HEK293 (cell line): ENCODE results near the gene CCNYL1.

Experiments used
- BCL11A ChIP-seq: fragments of 450-650 bp; formaldehyde crosslinking; IDR thresholded peaks from 2 replicates; pipeline ENCODE4 v1.5.1; 2016; ENCODE audit warnings: low read depth, missing biosample characterization, missing genetic modification characterization
- HOXC10 ChIP-seq: sonication (generic); formaldehyde crosslinking; IDR thresholded peaks from 2 replicates; pipeline ENCODE4 v1.8.1; 2023; ENCODE audit warnings: mild to moderate bottlenecking, missing genetic modification reagents
- IKZF3 ChIP-seq: fragments of 450-650 bp; IDR thresholded peaks from 2 replicates; pipeline ENCODE4 v1.5.0; 2018; ENCODE audit warnings: missing biosample characterization, mild to moderate bottlenecking, missing genetic modification characterization, moderate library complexity
- MEIS1 ChIP-seq: sonication (generic); formaldehyde crosslinking; IDR thresholded peaks from 2 replicates; pipeline ENCODE4 v1.8.1; 2022; ENCODE audit warnings: missing genetic modification reagents, mild to moderate bottlenecking, borderline replicate concordance
- OSR2 ChIP-seq: fragments of 450-650 bp; formaldehyde crosslinking; IDR thresholded peaks from 2 replicates; pipeline ENCODE4 v1.5.1; 2016; ENCODE audit warnings: missing biosample characterization, missing genetic modification characterization
- WT1 ChIP-seq: fragments of 450-650 bp; formaldehyde crosslinking; IDR thresholded peaks from 2 replicates; pipeline ENCODE4 v1.5.1; 2016; ENCODE audit warnings: missing biosample characterization, missing genetic modification characterization
- ZBTB17 ChIP-seq: fragments of 450-650 bp; formaldehyde crosslinking; IDR thresholded peaks from 2 replicates; pipeline ENCODE4 v1.5.1; 2016; ENCODE audit warnings: missing biosample characterization, missing genetic modification characterization
- ZBTB7A ChIP-seq: fragments of 450-650 bp; formaldehyde crosslinking; IDR thresholded peaks from 2 replicates; pipeline ENCODE4 v1.5.1; 2016; ENCODE audit warnings: low read depth, missing biosample characterization, missing genetic modification characterization
- ZNF174 ChIP-seq: fragments of 450-650 bp; formaldehyde crosslinking; IDR thresholded peaks from 2 replicates; pipeline ENCODE4 v1.5.0; 2017; ENCODE audit warnings: missing biosample characterization, mild to moderate bottlenecking, missing genetic modification characterization
- ZNF2 ChIP-seq: fragments of 450-650 bp; formaldehyde crosslinking; IDR thresholded peaks from 2 replicates; pipeline ENCODE4 v1.5.1; 2016; ENCODE audit warnings: missing biosample characterization, missing genetic modification characterization
- ZNF221 ChIP-seq: fragments of 450-650 bp; formaldehyde crosslinking; IDR thresholded peaks from 2 replicates; pipeline ENCODE4 v1.5.1; 2017; ENCODE audit warnings: missing biosample characterization, missing genetic modification characterization, borderline replicate concordance
- ZNF350 ChIP-seq: fragments of 450-650 bp; formaldehyde crosslinking; IDR thresholded peaks from 2 replicates; pipeline ENCODE4 v1.5.0; 2017; ENCODE audit warnings: missing biosample characterization, mild to moderate bottlenecking, missing genetic modification characterization
- ZNF37A ChIP-seq: fragments of 450-650 bp; IDR thresholded peaks from 2 replicates; pipeline ENCODE4 v1.5.1; 2018; ENCODE audit warnings: missing biosample characterization, missing genetic modification characterization
- ZNF501 ChIP-seq: fragments of 450-650 bp; formaldehyde crosslinking; IDR thresholded peaks from 2 replicates; pipeline ENCODE4 v1.5.1; 2016; ENCODE audit warnings: missing biosample characterization, missing genetic modification characterization
- ZNF549 ChIP-seq: fragments of 450-650 bp; IDR thresholded peaks from 2 replicates; pipeline ENCODE4 v1.5.1; 2018; ENCODE audit warnings: missing biosample characterization, missing genetic modification characterization, mild to moderate bottlenecking, inconsistent platforms, moderate library complexity
- ZNF558 ChIP-seq: fragments of 450-650 bp; formaldehyde crosslinking; IDR thresholded peaks from 2 replicates; pipeline ENCODE4 v1.5.1; 2016; ENCODE audit warnings: missing biosample characterization, missing genetic modification characterization
- ZNF585B ChIP-seq: fragments of 450-650 bp; formaldehyde crosslinking; IDR thresholded peaks from 2 replicates; pipeline ENCODE4 v1.5.1; 2016; ENCODE audit warnings: missing biosample characterization, missing genetic modification characterization
- ZNF664 ChIP-seq: fragments of 450-650 bp; formaldehyde crosslinking; IDR thresholded peaks from 2 replicates; pipeline ENCODE4 v1.5.1; 2016; ENCODE audit warnings: missing biosample characterization, missing genetic modification characterization
- ZNF785 ChIP-seq: fragments of 450-650 bp; formaldehyde crosslinking; IDR thresholded peaks from 2 replicates; pipeline ENCODE4 v1.5.1; 2016; ENCODE audit warnings: missing biosample characterization, missing genetic modification characterization
- ZNF791 ChIP-seq: fragments of 450-650 bp; formaldehyde crosslinking; IDR thresholded peaks from 2 replicates; pipeline ENCODE4 v1.5.1; 2016; ENCODE audit warnings: missing biosample characterization, missing genetic modification characterization
- ZSCAN23 ChIP-seq: fragments of 450-650 bp; formaldehyde crosslinking; IDR thresholded peaks from 2 replicates; pipeline ENCODE4 v1.5.1; 2016; ENCODE audit warnings: missing biosample characterization, missing genetic modification characterization
- TF ChIP-seq, protein P1 (sequence below): fragments of 450-650 bp; formaldehyde crosslinking; IDR thresholded peaks from 2 replicates; pipeline ENCODE4 v1.5.1; 2016; ENCODE audit warnings: missing biosample characterization, missing genetic modification characterization
- TF ChIP-seq, protein P2 (sequence below): fragments of 450-650 bp; formaldehyde crosslinking; IDR thresholded peaks from 2 replicates; pipeline ENCODE4 v1.5.1; 2016; ENCODE audit warnings: missing biosample characterization, missing genetic modification characterization
- TF ChIP-seq, protein P3 (sequence below): fragments of 450-650 bp; formaldehyde crosslinking; IDR thresholded peaks from 2 replicates; pipeline ENCODE4 v1.5.1; 2016; ENCODE audit warnings: missing biosample characterization, missing genetic modification characterization
- TF ChIP-seq, protein P4 (sequence below): fragments of 450-650 bp; formaldehyde crosslinking; IDR thresholded peaks from 2 replicates; pipeline ENCODE4 v1.5.1; 2016; ENCODE audit warnings: missing biosample characterization, missing genetic modification characterization, low read depth
- TF ChIP-seq, protein P5 (sequence below): fragments of 450-650 bp; formaldehyde crosslinking; IDR thresholded peaks from 2 replicates; pipeline ENCODE4 v1.5.0; 2017; ENCODE audit warnings: missing biosample characterization, missing genetic modification characterization, borderline replicate concordance
- TF ChIP-seq, protein P6 (sequence below): fragments of 450-650 bp; formaldehyde crosslinking; IDR thresholded peaks from 2 replicates; pipeline ENCODE4 v1.5.1; 2016; ENCODE audit warnings: missing biosample characterization, missing genetic modification characterization

Gene CCNYL1

DNA sequence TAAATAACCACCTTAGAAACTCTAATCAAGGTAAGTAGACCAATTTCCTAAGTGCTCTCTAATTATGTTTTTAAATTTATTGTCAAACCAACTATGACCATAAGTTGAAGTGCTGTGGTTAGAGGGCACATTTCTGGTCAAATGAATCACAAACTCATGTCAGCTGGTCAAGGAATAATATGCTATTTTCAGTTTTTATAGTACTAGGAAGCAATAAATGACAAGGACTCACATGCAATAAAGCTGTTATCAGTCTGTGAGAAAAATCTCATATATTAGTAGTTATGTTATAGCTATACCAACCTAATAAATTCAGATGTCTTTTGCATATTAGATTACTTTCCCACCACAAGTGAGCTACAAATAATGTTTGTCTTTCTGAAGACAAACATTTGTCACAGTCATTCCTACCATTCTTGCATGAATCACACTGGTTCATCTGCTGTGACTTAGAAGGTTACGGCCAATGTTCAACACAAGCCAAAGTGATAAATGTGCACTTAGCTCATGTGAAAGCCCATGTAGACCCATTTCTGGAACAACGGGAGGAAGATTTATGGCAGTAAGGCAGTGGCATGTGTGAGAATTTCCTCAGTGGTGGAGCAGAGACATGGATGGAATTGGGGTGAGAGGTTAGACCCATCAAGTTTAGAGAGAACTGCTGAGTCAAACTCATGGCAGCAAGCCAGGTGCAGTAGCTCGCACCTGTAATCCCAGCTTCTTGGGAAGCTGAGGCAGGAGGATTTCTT, 27.4 kb upstream of the CCNYL1 start (continued):
- TF ChIP-seq OSR2 = peak; percentile 96
- no peak for TF ChIP-seq ZNF585B (tag by site-specific recombination)
- 0 out of 2 replicates have a peak, but pooled peaks have one; percentile 43 for TF ChIP-seq MEIS1 (CRISPR knock-in tag)
- TF ChIP-seq, protein P1, sequence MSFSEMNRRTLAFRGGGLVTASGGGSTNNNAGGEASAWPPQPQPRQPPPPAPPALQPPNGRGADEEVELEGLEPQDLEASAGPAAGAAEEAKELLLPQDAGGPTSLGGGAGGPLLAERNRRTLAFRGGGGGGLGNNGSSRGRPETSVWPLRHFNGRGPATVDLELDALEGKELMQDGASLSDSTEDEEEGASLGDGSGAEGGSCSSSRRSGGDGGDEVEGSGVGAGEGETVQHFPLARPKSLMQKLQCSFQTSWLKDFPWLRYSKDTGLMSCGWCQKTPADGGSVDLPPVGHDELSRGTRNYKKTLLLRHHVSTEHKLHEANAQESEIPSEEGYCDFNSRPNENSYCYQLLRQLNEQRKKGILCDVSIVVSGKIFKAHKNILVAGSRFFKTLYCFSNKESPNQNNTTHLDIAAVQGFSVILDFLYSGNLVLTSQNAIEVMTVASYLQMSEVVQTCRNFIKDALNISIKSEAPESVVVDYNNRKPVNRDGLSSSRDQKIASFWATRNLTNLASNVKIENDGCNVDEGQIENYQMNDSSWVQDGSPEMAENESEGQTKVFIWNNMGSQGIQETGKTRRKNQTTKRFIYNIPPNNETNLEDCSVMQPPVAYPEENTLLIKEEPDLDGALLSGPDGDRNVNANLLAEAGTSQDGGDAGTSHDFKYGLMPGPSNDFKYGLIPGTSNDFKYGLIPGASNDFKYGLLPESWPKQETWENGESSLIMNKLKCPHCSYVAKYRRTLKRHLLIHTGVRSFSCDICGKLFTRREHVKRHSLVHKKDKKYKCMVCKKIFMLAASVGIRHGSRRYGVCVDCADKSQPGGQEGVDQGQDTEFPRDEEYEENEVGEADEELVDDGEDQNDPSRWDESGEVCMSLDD (tag by site-specific recombination) = no peak
- TF ChIP-seq ZNF785 = no peak
- TF ChIP-seq ZBTB7A (tag by site-specific recombination) = 0 out of 2 replicates have a peak, but pooled peaks have one; percentile 54
- TF ChIP-seq HOXC10 (CRISPR knock-in tag) = no peak
- TF ChIP-seq, protein P2, sequence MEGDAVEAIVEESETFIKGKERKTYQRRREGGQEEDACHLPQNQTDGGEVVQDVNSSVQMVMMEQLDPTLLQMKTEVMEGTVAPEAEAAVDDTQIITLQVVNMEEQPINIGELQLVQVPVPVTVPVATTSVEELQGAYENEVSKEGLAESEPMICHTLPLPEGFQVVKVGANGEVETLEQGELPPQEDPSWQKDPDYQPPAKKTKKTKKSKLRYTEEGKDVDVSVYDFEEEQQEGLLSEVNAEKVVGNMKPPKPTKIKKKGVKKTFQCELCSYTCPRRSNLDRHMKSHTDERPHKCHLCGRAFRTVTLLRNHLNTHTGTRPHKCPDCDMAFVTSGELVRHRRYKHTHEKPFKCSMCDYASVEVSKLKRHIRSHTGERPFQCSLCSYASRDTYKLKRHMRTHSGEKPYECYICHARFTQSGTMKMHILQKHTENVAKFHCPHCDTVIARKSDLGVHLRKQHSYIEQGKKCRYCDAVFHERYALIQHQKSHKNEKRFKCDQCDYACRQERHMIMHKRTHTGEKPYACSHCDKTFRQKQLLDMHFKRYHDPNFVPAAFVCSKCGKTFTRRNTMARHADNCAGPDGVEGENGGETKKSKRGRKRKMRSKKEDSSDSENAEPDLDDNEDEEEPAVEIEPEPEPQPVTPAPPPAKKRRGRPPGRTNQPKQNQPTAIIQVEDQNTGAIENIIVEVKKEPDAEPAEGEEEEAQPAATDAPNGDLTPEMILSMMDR (tag by site-specific recombination) = no peak
- peak; percentile 60; the same call in 1 of the 2 replicates for TF ChIP-seq ZSCAN23 (tag by site-specific recombination)
- TF ChIP-seq ZNF221 (tag by site-specific recombination) = no peak
- TF ChIP-seq ZNF174 (tag by site-specific recombination) = no peak
- peak; percentile 16; the same call in 1 of the 2 replicates for TF ChIP-seq ZNF558 (tag by site-specific recombination)
- no peak for TF ChIP-seq ZNF350 (tag by site-specific recombination)
- TF ChIP-seq, protein P3, sequence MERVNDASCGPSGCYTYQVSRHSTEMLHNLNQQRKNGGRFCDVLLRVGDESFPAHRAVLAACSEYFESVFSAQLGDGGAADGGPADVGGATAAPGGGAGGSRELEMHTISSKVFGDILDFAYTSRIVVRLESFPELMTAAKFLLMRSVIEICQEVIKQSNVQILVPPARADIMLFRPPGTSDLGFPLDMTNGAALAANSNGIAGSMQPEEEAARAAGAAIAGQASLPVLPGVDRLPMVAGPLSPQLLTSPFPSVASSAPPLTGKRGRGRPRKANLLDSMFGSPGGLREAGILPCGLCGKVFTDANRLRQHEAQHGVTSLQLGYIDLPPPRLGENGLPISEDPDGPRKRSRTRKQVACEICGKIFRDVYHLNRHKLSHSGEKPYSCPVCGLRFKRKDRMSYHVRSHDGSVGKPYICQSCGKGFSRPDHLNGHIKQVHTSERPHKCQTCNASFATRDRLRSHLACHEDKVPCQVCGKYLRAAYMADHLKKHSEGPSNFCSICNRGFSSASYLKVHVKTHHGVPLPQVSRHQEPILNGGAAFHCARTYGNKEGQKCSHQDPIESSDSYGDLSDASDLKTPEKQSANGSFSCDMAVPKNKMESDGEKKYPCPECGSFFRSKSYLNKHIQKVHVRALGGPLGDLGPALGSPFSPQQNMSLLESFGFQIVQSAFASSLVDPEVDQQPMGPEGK (tag by site-specific recombination) = peak; percentile 55
- TF ChIP-seq IKZF3 (tag by site-specific recombination) = peak; percentile 95
- TF ChIP-seq, protein P4, sequence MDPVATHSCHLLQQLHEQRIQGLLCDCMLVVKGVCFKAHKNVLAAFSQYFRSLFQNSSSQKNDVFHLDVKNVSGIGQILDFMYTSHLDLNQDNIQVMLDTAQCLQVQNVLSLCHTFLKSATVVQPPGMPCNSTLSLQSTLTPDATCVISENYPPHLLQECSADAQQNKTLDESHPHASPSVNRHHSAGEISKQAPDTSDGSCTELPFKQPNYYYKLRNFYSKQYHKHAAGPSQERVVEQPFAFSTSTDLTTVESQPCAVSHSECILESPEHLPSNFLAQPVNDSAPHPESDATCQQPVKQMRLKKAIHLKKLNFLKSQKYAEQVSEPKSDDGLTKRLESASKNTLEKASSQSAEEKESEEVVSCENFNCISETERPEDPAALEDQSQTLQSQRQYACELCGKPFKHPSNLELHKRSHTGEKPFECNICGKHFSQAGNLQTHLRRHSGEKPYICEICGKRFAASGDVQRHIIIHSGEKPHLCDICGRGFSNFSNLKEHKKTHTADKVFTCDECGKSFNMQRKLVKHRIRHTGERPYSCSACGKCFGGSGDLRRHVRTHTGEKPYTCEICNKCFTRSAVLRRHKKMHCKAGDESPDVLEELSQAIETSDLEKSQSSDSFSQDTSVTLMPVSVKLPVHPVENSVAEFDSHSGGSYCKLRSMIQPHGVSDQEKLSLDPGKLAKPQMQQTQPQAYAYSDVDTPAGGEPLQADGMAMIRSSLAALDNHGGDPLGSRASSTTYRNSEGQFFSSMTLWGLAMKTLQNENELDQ (tag by site-specific recombination) = peak; percentile 78; the same call in 1 of the 2 replicates
- TF ChIP-seq ZNF664 (tag by site-specific recombination) = no peak; the same call in 1 of the 2 replicates
- TF ChIP-seq, protein P5, sequence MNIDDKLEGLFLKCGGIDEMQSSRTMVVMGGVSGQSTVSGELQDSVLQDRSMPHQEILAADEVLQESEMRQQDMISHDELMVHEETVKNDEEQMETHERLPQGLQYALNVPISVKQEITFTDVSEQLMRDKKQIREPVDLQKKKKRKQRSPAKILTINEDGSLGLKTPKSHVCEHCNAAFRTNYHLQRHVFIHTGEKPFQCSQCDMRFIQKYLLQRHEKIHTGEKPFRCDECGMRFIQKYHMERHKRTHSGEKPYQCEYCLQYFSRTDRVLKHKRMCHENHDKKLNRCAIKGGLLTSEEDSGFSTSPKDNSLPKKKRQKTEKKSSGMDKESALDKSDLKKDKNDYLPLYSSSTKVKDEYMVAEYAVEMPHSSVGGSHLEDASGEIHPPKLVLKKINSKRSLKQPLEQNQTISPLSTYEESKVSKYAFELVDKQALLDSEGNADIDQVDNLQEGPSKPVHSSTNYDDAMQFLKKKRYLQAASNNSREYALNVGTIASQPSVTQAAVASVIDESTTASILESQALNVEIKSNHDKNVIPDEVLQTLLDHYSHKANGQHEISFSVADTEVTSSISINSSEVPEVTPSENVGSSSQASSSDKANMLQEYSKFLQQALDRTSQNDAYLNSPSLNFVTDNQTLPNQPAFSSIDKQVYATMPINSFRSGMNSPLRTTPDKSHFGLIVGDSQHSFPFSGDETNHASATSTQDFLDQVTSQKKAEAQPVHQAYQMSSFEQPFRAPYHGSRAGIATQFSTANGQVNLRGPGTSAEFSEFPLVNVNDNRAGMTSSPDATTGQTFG (tag by site-specific recombination) = 0 out of 2 replicates have a peak, but pooled peaks have one; percentile 70
- TF ChIP-seq WT1 (tag by site-specific recombination) = peak; percentile 95
- no peak for TF ChIP-seq ZNF37A (tag by site-specific recombination)
- peak; percentile 30; the same call in 1 of the 2 replicates for TF ChIP-seq ZNF2 (tag by site-specific recombination)
- TF ChIP-seq ZNF501 (tag by site-specific recombination) = peak; percentile 70; the same call in 1 of the 2 replicates
- TF ChIP-seq ZBTB17 (tag by site-specific recombination) = peak; percentile 77
- TF ChIP-seq, protein P6, sequence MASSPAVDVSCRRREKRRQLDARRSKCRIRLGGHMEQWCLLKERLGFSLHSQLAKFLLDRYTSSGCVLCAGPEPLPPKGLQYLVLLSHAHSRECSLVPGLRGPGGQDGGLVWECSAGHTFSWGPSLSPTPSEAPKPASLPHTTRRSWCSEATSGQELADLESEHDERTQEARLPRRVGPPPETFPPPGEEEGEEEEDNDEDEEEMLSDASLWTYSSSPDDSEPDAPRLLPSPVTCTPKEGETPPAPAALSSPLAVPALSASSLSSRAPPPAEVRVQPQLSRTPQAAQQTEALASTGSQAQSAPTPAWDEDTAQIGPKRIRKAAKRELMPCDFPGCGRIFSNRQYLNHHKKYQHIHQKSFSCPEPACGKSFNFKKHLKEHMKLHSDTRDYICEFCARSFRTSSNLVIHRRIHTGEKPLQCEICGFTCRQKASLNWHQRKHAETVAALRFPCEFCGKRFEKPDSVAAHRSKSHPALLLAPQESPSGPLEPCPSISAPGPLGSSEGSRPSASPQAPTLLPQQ = no peak; the same call in 1 of the 2 replicates
- no peak for TF ChIP-seq ZNF791 (tag by site-specific recombination)
- no peak for TF ChIP-seq ZNF549
- peak; percentile 75 for TF ChIP-seq BCL11A (tag by site-specific recombination)
